ENCODE results near the gene KIFC3. TPM values are rescaled to one million over a fixed set of nuclear protein-coding genes. Genes with fewer than 3 reads are reported as not detected.
"Not testable (repeated sequence)": the region's sequence is repeated elsewhere in the genome, so short reads cannot be mapped to it uniquely, and the experiment has no call there.

Gene KIFC3
- total RNA-seq, 1 donor from 2014 or later, result 61.6 TPM

DNA sequence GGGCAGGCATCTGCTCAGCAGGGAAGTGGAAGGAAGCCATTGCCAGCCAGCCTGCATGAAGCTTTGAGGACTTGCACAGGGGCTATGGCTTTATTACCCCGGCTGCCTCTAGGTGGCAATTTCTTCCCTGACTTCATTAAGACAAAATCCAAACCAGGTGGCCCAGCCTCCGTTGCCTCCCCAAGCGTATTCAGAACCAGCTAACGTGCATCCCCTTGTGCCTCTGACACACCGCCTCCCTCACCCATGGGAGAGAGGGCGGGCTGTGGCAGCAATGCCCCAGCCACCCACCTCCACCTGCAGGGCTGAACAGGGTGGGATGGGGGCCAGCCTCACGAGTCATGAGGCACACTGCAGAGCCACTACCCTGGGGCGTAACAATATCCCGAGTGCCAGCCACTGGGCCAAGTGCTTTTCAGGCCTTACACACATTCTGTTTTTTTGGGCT is 6.8 kb downstream of the KIFC3 start:
- DNase-seq (no peak), ATAC-seq (ENCODE audit: poor library complexity) (peak; percentile 12)
- intact Hi-C loops (cut with DNase I), result loop anchor here (5.0 kb wide), 1 partner anchor 67 kb away; no protein-coding TSS in a partner anchor

DNA sequence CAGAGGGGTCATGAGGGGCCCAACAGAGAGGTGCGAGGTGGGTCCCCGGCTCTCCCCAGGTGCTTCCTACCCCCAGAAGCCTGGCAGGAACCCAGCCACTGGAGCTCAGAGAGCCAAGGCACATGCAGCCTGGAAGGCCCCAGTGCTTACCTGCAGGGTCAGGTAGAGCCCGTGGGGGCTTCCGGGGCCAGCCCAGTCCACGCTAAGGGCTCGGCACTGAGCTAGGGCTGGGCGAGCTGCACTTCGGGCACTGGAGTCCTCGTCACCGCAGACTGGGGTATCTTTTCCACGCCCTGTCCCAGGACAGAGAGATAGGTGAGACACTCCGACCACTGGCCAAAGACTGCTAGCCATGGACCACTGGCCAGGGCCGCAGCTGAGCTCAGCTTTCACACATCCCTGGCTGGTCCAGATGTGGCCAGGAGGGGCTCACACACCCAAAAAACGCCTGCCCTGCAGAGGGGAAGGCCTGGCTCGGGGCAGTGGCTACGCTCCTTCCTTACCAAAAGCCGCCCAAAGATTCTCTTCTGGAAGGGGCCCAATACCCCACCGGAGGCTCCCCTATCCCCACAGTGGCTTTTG is 7.4 kb downstream of the KIFC3 start:
- no peak for DNase-seq
- intact Hi-C loops (cut with DNase I), result loop anchor here (5.0 kb wide), 1 partner anchor 67 kb away; no protein-coding TSS in a partner anchor
- ATAC-seq (ENCODE audit: poor library complexity), result no peak

DNA sequence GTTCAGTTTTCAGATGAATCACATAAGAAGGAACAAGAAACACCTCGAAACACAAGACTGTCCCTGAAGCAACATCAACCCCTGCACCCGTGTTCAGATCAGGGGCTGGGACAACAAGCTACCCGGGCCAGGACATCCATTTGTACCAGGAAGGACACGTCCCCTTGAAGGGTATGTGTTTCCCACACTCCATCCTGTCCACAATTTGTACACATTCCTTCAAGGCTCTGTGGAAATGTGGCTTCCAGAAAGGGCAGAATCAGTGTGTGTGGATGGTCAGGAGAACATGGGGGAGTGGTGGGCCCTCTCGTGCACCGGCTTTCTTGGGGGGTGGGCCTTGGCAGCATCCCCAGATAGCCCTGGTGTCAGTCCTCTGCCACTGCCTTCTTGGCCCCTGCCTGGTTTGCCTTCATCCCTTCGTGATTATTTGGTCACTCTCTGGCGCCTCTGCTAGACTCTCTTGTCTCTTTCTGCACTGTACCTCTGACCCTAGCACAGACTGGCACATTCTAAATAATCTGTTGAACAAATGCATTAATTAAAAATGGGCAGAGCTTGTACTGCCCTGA is 10.3 kb downstream of the KIFC3 start:
- DNase-seq (no peak), ATAC-seq (ENCODE audit: poor library complexity) (no peak)
- intact Hi-C loops (cut with DNase I), result no loop called here

DNA sequence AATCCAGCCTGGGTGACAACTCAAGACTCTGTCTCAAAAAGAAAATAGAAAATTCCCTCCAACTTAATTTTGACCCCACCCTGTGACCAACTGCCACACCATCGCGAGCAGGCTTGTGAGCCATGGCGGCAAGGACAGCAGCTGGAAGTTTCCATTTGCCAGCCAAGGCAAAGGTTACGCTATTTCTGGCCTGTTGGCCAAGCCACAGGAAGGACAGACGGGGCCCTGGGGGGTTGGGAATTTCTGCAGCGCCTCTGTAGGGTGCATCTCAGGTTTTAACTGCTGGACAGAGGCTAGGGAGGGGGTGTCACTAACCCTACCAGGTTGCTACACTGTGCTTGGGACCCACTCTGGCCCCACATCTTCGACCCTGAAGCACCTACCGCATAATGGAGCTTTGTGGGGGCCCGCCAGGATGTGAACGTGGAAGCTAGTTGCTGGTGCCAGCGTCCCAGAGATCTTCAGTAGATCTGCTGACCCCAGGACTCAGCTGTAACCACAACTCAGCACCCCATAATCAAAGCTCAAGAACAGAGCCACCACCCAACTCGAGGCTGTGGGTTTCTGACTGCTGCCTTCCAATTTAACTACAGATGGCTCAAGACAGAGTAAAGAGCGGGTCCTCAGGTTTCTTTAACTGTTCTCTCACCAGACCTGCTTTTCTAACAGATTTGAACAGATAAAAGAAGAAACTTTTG is 10.9 kb downstream of the KIFC3 start:
- intact Hi-C loops (cut with DNase I), result no loop called here
- ATAC-seq (ENCODE audit: poor library complexity) (peak; percentile 68), DNase-seq (peak; percentile 70)

DNA sequence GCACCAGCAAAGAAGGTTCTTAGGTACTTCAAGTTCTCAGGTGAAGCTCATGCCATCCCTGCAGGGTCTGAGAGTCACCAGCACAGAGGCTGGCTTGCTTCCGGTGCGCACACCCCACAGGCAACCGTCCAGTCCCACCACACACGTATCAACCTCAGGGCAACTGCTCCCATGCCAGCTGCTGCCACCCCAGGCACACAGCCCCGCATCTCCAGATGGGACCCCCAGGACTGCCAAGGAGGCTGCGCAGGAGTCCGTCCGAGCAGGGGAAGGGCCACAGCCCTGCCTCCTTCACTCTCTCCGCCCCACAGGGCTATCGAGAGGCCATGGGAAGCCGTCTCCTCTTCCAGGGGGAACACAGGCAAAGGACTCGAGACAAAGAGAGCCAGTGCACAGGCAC is 13.3 kb downstream of the KIFC3 start:
- ATAC-seq (ENCODE audit: poor library complexity) (no peak), DNase-seq (no peak)
- intact Hi-C loops (cut with DNase I), result no loop called here

DNA sequence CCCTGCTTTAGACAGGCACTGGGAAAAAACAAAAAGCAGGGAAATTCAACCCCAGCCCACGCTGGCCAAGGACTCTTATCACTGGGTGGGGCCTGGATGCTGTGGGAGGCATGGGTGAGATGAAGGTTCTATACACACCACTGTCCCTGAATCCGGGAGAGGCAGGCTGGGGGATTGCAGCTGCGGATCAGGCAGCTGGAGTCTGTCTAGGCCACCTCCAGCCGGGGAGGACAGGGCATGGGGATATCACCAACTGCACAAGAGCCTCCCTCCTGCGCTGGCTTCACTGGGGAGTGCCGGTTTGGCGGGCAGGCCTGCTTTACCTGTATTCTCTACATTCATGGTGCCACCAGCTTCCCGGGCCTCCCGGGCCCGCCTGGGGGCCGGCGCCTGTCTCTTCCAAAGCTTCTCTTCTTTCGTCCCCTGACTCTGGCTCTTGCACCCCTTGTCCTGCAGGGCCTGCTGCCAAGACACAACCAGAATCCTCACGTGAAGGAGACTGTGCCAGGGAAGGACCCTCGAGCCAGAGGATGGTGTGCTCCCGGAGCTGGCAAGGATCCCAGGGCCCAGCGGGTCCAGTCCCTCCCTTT is 13.9 kb downstream of the KIFC3 start:
- DNase-seq (no peak), ATAC-seq (ENCODE audit: poor library complexity) (peak; percentile 5)
- intact Hi-C loops (cut with DNase I), result no loop called here

DNA sequence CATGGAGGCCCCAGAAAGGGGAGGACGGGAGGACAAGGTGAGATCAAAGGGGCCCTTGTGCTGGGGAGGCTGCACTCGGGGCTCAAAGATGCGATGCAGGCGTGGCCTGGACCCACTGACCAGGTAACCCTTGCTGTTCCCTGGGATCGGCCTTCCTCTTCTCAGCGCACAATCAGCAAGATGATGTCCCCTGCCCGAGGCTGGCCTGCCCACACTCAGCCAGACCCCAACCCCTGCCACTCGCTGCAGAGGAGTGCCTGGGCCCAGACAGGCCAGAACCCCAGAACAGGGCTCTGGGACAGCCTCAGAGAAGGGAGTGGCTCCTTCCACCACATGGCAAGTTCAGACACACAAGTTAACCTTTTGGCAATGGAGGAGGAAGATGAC is 14.8 kb downstream of the KIFC3 start:
- ATAC-seq (ENCODE audit: poor library complexity), result no peak

DNA sequence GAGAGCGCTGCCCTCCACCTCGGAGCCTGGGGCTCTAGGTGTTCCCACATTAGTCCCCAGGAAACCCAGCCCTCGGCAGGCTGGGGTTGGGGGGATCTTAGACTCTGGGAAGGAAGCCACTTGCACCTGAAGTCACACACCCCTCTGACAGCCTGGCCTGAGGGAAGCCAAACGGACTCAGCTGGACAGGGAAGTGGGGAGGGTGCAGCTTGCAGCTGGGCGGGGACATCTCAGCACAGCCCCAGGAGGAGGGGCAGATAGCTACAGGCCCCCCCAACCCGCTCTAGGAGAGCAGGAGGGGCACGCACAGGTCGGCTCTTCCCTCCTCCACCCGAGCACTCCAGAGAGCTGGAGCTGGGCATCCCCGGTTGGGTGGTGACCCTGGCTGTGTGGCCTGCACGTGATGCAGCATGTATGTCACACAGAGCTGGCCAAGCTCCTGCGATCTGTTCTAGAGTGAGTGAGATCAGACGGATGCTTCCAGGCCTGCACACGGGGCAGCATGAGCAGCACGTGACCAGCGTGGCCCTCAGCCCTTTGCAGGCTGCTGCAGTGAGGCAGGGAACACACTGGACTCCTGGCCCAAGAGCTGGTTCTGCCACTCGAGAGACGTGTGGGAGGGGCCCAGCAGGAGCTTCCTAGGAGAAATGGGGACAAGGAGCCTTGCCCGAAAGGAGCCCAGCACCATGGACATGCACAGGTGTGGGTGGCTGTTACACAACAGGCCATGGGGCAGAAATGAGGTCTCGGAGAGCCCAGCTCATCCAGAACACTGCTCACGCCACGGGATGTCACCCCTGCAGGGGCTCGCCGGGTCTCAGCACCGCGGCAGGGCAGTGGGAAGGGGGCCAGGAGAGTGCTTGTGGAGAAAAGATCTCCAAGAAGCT is 15.4 kb downstream of the KIFC3 start:
- peak; percentile 89 for ATAC-seq (ENCODE audit: poor library complexity)
- intact Hi-C loops (cut with DNase I), result no loop called here
- DNase-seq, result peak; percentile 85

More for the DNA sequence above, 14.8 kb downstream of the KIFC3 start:
- DNase-seq, result no peak
- intact Hi-C loops (cut with DNase I), result no loop called here

DNA sequence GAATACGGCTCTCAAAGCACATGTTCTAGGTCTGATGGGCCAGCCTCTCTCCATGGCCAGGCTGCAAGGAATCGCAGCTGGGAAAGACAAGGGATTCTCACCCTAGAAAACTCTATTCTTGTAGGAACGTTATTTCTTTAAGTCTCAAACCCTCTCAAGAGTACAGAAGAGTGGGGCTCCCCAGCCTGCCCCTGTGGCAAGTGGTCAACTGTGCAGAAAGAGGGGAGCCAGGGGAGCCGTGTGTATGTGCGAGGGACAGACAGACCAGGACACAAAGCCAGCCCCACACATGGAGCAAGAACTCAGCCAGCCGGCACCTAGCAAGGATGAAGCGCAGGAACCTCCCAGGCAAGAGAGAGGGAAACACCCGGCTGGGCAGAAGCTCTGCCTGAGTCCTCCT is 16.4 kb downstream of the KIFC3 start:
- no peak for ATAC-seq (ENCODE audit: poor library complexity)
- intact Hi-C loops (cut with DNase I), result no loop called here

DNA sequence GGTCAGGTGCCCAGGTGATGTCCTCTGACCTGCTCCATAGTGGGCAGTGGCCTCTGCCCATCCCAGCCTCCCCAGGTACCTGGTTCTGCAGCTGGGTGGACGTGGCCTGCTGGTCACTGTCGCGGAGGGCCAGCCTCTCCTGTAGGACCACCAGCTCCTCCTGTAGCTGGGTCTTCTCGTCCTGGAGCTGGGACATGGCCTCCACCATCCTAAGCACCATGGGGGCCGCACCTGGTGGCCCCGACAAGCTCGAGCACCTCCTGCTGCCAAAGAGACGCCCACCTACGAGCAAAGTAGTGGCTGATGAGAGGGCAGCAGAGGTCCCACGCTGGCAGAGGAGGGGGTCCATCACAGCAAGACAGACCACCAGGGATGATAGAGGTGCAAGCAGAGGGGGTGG is 16.9 kb downstream of the KIFC3 start:
- intact Hi-C loops (cut with DNase I), result no loop called here
- DNase-seq, result peak; percentile 22

More for the DNA sequence above, 16.4 kb downstream of the KIFC3 start:
- DNase-seq, result peak; percentile 30

DNA sequence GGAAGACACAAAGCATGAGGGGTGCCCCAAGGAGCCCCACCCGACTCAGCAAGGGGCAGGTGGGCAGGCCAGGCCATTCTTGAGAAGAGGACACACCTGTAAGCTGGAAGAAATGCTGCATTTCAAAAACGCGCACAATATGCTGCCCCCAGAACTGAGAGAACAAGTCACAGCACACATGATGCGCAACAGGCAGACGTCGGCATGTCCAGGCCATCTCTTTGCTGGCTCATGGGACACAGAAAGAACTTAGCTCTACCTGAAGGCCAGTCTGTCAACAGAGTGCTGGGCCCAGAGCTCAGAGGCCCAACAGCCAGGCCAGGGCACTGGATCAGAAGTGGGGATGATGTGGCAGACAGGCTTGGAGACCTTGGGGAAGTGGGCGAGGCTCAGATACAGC is 18.0 kb downstream of the KIFC3 start:
- intact Hi-C loops (cut with DNase I), result no loop called here
- ATAC-seq (ENCODE audit: poor library complexity) (no peak), DNase-seq (no peak)

More for the DNA sequence above, 16.9 kb downstream of the KIFC3 start:
- no peak for ATAC-seq (ENCODE audit: poor library complexity)

DNA sequence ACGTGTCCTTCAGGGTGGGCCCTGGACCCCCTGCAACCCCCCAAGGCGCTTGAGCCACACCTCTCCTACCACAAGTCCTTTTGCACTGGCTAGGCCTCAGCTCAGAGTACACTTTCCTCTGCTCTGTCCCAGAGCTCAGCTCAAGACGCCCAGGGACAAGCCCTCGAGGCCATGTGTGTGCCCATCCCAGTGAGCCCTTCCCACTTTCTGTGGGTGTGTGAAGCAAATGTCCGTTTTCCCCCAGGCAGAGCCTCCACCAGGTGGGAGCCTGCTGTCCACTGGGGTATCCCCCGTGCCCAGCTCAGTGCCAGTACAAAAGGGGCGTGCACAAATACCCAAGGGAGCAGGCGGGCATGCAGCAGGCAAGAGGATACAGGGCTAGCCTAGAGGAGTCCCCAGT is 18.4 kb downstream of the KIFC3 start:
- DNase-seq, result no peak
- ATAC-seq (ENCODE audit: poor library complexity), result no peak
- intact Hi-C loops (cut with DNase I), result no loop called here

DNA sequence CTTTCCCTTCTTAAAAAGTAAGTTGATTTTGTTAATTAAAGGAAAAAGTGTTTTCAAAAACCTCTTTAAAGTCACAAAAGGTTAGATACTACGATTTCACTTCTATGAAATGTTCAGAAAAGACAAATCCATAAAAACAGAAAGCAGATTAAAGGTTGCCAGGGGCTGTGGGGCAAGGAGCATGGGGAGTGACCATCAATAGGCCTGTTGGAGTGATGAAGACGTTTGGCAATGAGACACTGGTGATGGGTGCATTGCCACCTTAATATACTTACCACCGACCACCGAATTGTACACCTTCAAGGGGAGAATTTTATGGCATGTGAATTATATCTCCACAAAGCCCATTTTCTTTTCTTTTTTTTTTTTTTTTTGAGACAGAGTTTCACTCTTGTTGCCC is 19.2 kb downstream of the KIFC3 start:
- ATAC-seq (ENCODE audit: poor library complexity) (no peak), DNase-seq (no peak)
- intact Hi-C loops (cut with DNase I), result no loop called here

DNA sequence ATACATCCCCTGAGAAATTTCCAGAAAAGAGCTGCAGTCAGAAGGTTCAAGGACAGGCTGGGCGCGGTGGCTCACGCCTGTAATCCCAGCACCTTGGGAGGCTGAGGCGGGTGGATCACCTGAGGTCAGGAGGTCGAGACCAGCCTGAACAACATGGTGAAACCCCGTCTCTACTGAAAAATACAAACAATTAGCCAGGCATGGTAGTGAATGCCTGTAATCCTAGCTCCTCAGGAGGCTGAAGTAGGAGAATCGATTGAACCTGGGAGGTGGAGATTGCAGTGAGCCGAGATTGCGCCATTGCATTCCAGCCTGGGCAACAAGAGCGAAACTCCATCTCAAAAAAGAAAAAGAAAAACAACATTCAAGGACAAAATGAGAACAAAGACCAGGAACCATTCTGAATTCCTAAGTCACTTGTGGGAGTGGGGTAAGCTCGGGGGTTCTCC is 19.7 kb downstream of the KIFC3 start:
- ATAC-seq (ENCODE audit: poor library complexity); intact Hi-C loops (cut with DNase I): not testable (repeated sequence)
- peak; percentile 10 for DNase-seq

DNA sequence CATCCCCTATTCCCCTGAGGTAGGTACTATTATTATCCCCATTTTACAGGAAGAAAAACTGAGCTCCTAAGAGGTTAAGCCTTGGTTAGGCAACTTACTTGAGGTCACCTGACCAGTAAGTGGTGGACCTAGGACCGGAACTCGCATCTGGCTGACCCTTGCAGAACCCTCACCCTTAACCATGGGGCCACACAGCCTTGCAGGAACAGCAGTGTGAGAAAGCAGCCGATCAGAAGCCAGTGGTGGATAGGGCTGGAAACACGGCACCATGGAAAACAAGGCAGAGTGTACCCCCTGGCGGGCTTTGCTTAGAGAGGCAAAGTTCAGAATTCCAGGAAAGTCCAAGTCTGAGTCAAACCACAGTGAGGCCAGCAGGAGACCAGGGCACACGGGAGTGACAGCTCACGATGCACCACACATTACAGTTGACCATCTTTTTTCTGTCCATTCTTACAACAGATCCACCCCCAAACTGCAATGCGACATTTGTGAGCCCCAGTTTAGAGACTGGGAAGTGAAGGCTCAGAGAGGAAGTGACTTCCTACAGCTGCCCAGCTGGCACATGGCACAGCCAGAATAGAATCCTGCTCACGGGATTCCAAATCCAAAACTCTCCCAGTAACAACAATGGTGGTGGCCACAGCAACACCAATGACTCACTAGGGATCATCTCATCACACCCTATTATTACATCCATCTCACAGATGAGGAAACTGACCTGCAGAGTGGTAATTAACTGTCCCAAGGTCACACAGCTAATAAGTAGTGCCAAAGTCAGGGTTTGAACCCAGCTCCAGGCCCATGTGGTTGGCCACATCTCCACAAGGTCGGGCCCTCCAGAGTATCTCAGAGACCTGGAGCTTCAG is 20.3 kb downstream of the KIFC3 start:
- intact Hi-C loops (cut with DNase I), result no loop called here
- peak; percentile 7 for DNase-seq

DNA sequence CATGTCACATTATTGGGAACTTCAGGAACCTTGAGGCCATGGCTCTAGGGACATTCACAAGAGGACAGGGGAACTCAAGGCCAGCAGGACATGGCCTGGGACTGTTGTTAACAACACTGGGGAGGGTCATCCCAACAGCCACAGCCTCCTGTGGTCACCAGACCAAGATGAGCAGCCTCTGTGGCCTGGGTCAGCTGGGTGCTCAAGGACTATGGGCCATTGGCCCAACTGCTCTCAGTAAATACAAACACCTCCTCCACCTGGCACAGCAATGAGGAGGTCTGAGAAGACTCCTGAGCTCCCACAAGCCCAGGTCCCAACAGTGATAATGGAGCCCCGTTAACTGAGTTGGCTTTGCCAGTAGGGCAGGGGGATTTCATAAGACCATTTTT is 20.9 kb downstream of the KIFC3 start:
- intact Hi-C loops (cut with DNase I), result no loop called here
- ATAC-seq (ENCODE audit: poor library complexity), result no peak
- DNase-seq, result no peak

More for the DNA sequence above, 20.3 kb downstream of the KIFC3 start:
- no peak for ATAC-seq (ENCODE audit: poor library complexity)

DNA sequence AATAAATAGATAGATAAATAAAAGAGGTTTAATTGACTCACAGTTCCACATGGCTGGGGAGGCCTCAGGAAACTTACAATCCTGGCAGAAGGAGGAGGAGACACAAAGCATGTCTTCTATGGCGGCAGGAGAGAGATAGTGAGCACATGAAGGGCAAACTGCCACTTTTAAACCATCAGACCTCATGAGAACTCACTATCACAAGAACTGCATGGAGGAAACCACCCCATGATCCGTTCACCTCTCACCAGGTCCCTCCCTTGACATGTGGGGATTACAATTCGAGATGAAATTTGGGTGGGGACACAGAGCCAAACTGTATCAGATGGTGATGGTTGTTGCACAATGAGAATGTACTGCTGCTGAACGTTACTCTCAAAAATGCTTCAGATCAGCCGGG is 22.5 kb downstream of the KIFC3 start:
- not testable (repeated sequence) for ATAC-seq (ENCODE audit: poor library complexity); DNase-seq

DNA sequence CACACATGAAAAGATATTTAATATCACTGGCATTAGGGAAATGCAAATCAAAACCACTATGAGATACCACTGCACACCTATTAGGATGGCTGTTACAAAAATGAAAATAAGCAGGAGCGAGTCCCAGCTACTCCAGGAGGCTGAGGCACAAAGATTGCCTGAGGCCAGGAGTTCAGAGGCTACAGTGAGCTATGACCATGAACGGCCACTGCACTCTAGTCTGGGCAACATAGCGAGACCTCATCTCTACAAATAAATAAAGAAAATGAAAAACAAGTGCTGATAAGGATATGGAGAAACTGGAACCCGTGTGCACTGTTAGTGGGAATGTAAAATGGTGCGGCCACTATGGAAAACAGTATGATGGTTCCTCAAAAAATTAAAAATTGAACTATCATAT is 23.6 kb downstream of the KIFC3 start:
- intact Hi-C loops (cut with DNase I), result no loop called here
- DNase-seq, result no peak
- no peak for ATAC-seq (ENCODE audit: poor library complexity)

More for the DNA sequence above, 22.5 kb downstream of the KIFC3 start:
- intact Hi-C loops (cut with DNase I), result not testable (repeated sequence)
